Body of pancreas (tissue), 4 donors: Measurements from ENCODE around the gene NUP88. TPM values are rescaled to one million over a fixed set of nuclear protein-coding genes. Genes with fewer than 3 reads are reported as not detected.

Source experiments
- ATAC-seq: fragments of 150-250 bp; one replicate; pipeline ENCODE4 v1.9.1; 2016
- DNase-seq, 4 donors: peaks; one replicate each; pipeline ENCODE4 v3.0.0-alpha.2; 2019
- H3K27ac ChIP-seq, 4 donors: fragments of 200-600 bp; sonication (generic); 1 replicate in 3 of 4; 2 replicates in 1 of 4; pipeline versions ENCODE4 v1.5.1 to v1.6.1; 2016 to 2019; ENCODE audit warnings: mild to moderate bottlenecking in 1 of 4, mixed read lengths in 1 of 4, moderate library complexity in 1 of 4
- H3K27me3 ChIP-seq, 2 donors: fragments of 200-600 bp; sonication (generic); one replicate each; pipeline ENCODE4 v1.6.0; 2016; ENCODE audit warnings: mild to moderate bottlenecking in 1 of 2
- H3K36me3 ChIP-seq, 2 donors: fragments of 200-600 bp; sonication (generic); replicated peaks in 1 of 2; 2 replicates each; pipeline ENCODE4 v1.5.1; 2016; ENCODE audit warnings: low read depth in 2 of 2; ENCODE audit not compliant: insufficient read depth in 1 of 2
- H3K4me1 ChIP-seq: fragments of 200-600 bp; sonication (generic); one replicate; pipeline ENCODE4 v1.6.0; 2016
- H3K4me3 ChIP-seq, 2 donors: fragments of 200-600 bp; sonication (generic); 1 replicate in 1 of 2; 2 replicates in 1 of 2; pipeline ENCODE4 v1.5.1; 2016 to 2019
- H3K9me3 ChIP-seq, 3 donors: fragments of 200-600 bp; sonication (generic); 1 replicate in 2 of 3; 2 replicates in 1 of 3; pipeline ENCODE4 v1.5.1; 2016
- POLR2A ChIP-seq, 3 donors: fragments of 450-650 bp; IDR thresholded peaks; one replicate each; pipeline ENCODE4 v1.6.1; 2016; ENCODE audit warnings: antibody characterized with exemption in 3 of 3, mild to moderate bottlenecking in 2 of 3
- WGBS, 2 donors: methylation state at CpG; one replicate each; pipeline ENCODE4 v1.1.5; 2017; 5-methylcytosine and 5-hydroxymethylcytosine counted together
- intact Hi-C: fragments of 100-400 bp; cut with DNase I; formaldehyde crosslinking; loops from one replicate; pipeline ENCODE4 v1.15.1; 2023
- total RNA-seq, 2 donors: library from RNA; depleted of rRNA; stranded (reverse); fragments of >200 nt; gene quantifications; one replicate each; pipeline ENCODE4 v1.1.0, GENCODE V29; 2016
- TF ChIP-seq, protein P1 (sequence below), 7 experiments: fragments of 450-650 bp in 4 of 7; fragments of 200-600 bp in 3 of 7; sonication (generic) in 3 of 7; IDR thresholded peaks; one replicate each; pipeline ENCODE4 v1.5.1; 2016 to 2019; ENCODE audit warnings: antibody characterized with exemption in 7 of 7

NUP88 gene
- total RNA-seq, 2 donors from 2014 or later: 35.9 to 54.5 TPM

DNA sequence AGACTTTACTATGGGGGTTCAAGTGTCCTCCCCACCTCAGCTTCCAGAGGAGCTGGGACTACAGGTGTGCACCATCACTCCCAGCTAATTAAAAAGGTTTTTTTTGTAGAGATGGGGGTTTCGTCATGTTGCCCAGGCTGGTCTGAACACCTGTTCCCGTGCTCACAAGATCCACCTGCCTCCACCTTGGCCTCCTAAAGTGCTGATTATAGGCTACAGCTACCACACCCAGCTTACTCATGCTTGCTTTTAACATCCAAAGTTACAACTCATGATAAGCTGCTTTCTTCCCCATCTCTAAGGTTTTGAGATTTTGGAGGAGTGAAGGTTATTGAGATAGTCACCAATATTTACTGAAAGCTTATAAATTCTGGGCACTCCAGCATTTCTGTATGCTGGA, 2.6 kb downstream of the NUP88 start:
- H3K27ac ChIP-seq: no peak overlapping the region
- ATAC-seq (no peak), DNase-seq (no peak)
- TF ChIP-seq POLR2A (IDR thresholded peaks at IDR 0.05): no peak
- H3K27me3 ChIP-seq: no peaks in the 10 kb centered on the region
- H3K4me1 ChIP-seq: peaks cover 30% of the 10 kb centered on the region
- WGBS, 2 donors: 69 to 76% methylated on average over 2 of the region's 2 CpGs
- H3K4me3 ChIP-seq: no peak overlapping the region
- peaks cover 0 to 24% of the 10 kb centered on the region in 2 donors for H3K36me3 ChIP-seq
- intact Hi-C loops: no loop called here
- no peaks in the 10 kb centered on the region for H3K9me3 ChIP-seq

DNA sequence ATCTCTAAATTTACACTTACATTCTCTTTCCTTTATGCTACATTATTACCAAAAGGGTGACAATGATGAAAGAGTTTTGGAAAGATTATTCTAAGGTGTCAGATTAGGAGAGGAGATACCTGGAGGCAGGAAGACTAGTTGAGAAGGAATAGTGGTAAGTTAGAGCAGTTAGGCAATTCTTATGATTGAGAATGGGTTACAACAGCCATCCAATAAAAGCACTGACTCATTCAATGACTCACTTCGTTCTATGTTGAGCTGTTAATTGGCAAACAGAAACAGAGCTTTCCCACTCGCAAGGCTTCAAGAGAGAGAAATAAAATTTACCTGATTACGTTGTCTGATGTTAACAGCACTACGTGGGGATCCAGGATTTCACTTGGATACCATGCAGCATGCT, 5.8 kb downstream of the NUP88 start:
- TF ChIP-seq, protein P1, sequence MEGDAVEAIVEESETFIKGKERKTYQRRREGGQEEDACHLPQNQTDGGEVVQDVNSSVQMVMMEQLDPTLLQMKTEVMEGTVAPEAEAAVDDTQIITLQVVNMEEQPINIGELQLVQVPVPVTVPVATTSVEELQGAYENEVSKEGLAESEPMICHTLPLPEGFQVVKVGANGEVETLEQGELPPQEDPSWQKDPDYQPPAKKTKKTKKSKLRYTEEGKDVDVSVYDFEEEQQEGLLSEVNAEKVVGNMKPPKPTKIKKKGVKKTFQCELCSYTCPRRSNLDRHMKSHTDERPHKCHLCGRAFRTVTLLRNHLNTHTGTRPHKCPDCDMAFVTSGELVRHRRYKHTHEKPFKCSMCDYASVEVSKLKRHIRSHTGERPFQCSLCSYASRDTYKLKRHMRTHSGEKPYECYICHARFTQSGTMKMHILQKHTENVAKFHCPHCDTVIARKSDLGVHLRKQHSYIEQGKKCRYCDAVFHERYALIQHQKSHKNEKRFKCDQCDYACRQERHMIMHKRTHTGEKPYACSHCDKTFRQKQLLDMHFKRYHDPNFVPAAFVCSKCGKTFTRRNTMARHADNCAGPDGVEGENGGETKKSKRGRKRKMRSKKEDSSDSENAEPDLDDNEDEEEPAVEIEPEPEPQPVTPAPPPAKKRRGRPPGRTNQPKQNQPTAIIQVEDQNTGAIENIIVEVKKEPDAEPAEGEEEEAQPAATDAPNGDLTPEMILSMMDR (IDR thresholded peaks at IDR 0.05): no peak
- TF ChIP-seq POLR2A (IDR thresholded peaks at IDR 0.05): no peak
- peaks cover 17% of the 10 kb centered on the region for H3K4me1 ChIP-seq
- no peaks in the 10 kb centered on the region for H3K27me3 ChIP-seq
- DNase-seq: no peak
- intact Hi-C loops: no loop called here
- no peak for ATAC-seq
- WGBS, 2 donors: 68 to 81% methylated on average over 4 of the region's 4 CpGs
- H3K27ac ChIP-seq: no peak overlapping the region
- no peak overlapping the region for H3K4me3 ChIP-seq
- H3K36me3 ChIP-seq: peaks cover 5 to 39% of the 10 kb centered on the region in 2 donors
- no peaks in the 10 kb centered on the region for H3K9me3 ChIP-seq

DNA sequence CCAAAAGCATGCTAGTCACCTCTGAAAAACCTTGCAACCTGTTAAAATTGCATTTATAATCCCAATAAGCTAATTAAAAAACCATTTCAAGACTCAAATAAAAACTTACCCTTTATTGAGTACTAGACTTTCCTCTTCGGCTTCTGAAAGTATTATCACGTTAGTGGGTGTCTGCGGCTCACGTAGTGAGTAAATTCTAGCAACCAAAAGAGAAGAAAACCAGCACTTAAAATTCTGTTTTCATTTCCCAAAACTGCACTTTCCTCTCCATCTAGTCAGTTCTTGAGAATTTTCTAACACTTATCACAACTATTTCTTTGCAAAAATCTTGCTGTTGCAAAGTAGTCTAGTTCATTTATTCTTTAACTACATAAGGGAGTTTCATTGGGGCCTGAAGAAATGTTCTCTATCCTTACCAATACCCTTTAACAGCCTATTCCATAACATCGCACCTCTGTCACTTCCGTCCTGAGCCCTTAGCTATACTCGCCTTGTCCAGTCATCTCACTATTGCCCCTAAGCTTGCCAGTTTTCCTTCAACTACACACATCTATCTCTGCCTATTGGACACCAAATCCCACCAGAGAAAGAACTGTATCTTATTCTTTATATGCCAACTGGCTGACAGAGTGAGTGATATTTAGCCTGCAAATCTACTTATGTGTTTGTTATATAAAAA, 8.7 kb downstream of the NUP88 start:
- no peaks in the 10 kb centered on the region for H3K27me3 ChIP-seq
- H3K4me1 ChIP-seq: no peaks in the 10 kb centered on the region
- H3K4me3 ChIP-seq: no peak overlapping the region
- H3K9me3 ChIP-seq: no peaks in the 10 kb centered on the region
- ATAC-seq (no peak), DNase-seq (no peak)
- 90 to 94% methylated on average over 7 of the region's 7 CpGs for WGBS, 2 donors
- peaks cover 5 to 57% of the 10 kb centered on the region in 2 donors for H3K36me3 ChIP-seq
- no peak overlapping the region for H3K27ac ChIP-seq
- intact Hi-C loops: no loop called here
- TF ChIP-seq, protein P1 (IDR thresholded peaks at IDR 0.05): no peak
- no peak for TF ChIP-seq POLR2A (IDR thresholded peaks at IDR 0.05)

DNA sequence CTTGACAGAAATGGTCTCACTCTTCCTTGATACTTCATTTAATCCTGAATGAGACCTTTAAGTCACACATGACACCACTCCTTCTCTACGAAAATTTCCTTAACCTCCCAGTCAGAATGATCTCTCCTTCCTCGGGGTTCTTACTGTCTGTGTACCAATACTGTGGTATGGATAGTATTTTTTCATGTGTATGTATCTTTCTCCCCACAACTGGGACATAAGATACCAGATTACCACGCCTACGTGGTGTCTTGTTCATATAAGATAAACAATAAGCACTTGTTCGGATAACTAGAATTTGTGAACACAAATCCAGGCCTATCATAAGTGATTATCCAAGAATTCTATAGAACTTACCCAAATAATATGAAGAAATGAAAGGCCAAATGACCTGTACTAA, 11.3 kb downstream of the NUP88 start:
- H3K36me3 ChIP-seq: peaks cover 5 to 48% of the 10 kb centered on the region in 2 donors
- no peaks in the 10 kb centered on the region for H3K27me3 ChIP-seq
- intact Hi-C loops: no loop called here
- H3K9me3 ChIP-seq: no peaks in the 10 kb centered on the region
- H3K27ac ChIP-seq: no peak overlapping the region
- no peak overlapping the region for H3K4me3 ChIP-seq
- no peaks in the 10 kb centered on the region for H3K4me1 ChIP-seq
- ATAC-seq (no peak), DNase-seq (no peak)
- 77 to 82% methylated on average over 5 of the region's 5 CpGs for WGBS, 2 donors
- TF ChIP-seq POLR2A (IDR thresholded peaks at IDR 0.05): no peak
- TF ChIP-seq, protein P1 (IDR thresholded peaks at IDR 0.05): no peak

DNA sequence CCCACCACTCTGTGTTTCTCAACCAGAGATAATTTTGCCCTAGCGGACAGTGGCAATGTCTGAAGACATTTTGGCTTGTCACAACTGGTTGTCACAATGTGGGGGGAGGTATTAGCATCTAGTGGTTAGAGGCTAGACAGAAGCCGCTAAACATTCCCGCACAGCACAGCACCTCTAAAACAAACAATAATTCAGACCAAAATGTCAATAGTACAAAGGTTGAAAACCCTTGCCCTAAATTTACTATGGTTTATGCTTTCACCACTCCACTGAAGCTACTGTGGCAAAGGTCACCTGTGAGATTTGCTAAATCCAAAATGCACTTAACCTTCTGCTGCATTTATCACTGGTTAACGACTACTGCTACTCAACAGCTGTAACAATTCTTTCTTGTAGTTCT, 14.1 kb downstream of the NUP88 start:
- no peak for ATAC-seq
- Histone ChIP-seq H3K4me1 (no peaks in the 10 kb centered on the region), H3K9me3 (no peaks in the 10 kb centered on the region), H3K36me3 (peaks cover 8 to 41% of the 10 kb centered on the region in 2 donors), H3K4me3 (no peak overlapping the region), H3K27ac (no peak overlapping the region), H3K27me3 (no peaks in the 10 kb centered on the region)
- DNase-seq: no peak
- WGBS, 2 donors: 51 to 52% methylated on average over 4 of the region's 4 CpGs
- intact Hi-C loops: no loop called here
- TF ChIP-seq, protein P1 (IDR thresholded peaks at IDR 0.05): no peak
- TF ChIP-seq POLR2A (IDR thresholded peaks at IDR 0.05): no peak
